ENCODE measurements around the gene ACTR3C. TPM values are rescaled to one million over a fixed set of nuclear protein-coding genes. Genes with fewer than 3 reads are reported as not detected.

Gene ACTR3C
- total and polyA plus RNA-seq, 4 donors, result 6.8 to 34.2 (median 10.5) TPM

DNA sequence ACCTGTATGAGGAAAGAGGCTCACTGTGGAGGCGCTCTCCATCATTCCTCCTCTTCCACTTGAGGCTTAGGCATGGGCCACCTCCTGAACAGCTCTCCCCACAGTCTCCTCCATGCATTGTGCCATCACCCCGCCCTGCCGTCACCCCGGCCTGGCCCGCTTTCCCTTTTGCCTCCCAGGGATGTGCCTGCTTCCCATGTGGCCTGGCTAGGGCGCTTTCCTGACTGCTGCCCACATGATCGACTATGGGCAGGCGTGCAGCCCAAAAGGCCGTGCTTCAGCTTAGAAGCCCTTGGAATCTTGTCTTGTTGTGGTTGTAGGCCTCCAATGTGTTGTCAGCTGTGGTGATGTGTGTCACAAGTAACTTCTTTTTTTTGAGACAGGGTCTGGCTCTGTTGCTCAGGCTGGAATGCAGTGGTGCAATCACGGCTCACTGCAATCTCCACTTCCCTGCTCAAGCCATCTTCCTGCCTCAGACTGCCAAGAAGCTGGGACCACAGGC lies 1.8 kb upstream of the ACTR3C start:
- Histone ChIP-seq H3K9ac (ENCODE audit: insufficient read depth in 1 of 2, low read length in 2 of 2) (no peak overlapping the region), H3K9me3 (ENCODE audit: control insufficient read depth in 4 of 4, insufficient read depth in 3 of 4, low read length in 3 of 4) (no peaks in the 10 kb centered on the region), H3K36me3 (ENCODE audit: control insufficient read depth in 4 of 4, insufficient read depth in 4 of 4, low read length in 4 of 4) (peaks cover 0 to 18% (median 5%) of the 10 kb centered on the region in 4 donors), H3K4me3 (no peak overlapping the region), H3K4me1 (ENCODE audit: control insufficient read depth in 5 of 5, insufficient read depth in 5 of 5, low read length in 5 of 5) (peaks cover 0 to 36% (median 14%) of the 10 kb centered on the region in 5 donors), H3K27me3 (ENCODE audit: control insufficient read depth in 3 of 3, insufficient read depth in 3 of 3, low read length in 2 of 3) (no peaks in the 10 kb centered on the region), H3K27ac (ENCODE audit: low read depth in 1 of 2, low read length in 1 of 2) (peak overlapping the region in 1 of 2 donors; percentile 86)
- DNase-seq (peak; percentile 83 to 91 (median 84)), ATAC-seq (ENCODE audit: insufficient read depth, low FRiP score) (peak; percentile 4)
- TF ChIP-seq, protein P1, sequence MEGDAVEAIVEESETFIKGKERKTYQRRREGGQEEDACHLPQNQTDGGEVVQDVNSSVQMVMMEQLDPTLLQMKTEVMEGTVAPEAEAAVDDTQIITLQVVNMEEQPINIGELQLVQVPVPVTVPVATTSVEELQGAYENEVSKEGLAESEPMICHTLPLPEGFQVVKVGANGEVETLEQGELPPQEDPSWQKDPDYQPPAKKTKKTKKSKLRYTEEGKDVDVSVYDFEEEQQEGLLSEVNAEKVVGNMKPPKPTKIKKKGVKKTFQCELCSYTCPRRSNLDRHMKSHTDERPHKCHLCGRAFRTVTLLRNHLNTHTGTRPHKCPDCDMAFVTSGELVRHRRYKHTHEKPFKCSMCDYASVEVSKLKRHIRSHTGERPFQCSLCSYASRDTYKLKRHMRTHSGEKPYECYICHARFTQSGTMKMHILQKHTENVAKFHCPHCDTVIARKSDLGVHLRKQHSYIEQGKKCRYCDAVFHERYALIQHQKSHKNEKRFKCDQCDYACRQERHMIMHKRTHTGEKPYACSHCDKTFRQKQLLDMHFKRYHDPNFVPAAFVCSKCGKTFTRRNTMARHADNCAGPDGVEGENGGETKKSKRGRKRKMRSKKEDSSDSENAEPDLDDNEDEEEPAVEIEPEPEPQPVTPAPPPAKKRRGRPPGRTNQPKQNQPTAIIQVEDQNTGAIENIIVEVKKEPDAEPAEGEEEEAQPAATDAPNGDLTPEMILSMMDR (IDR thresholded peaks at IDR 0.05; ENCODE audit: control extremely low read depth, extremely low read depth), result no peak
- 44 to 78% methylated on average over 10 of the region's 10 CpGs for WGBS, 2 donors

DNA sequence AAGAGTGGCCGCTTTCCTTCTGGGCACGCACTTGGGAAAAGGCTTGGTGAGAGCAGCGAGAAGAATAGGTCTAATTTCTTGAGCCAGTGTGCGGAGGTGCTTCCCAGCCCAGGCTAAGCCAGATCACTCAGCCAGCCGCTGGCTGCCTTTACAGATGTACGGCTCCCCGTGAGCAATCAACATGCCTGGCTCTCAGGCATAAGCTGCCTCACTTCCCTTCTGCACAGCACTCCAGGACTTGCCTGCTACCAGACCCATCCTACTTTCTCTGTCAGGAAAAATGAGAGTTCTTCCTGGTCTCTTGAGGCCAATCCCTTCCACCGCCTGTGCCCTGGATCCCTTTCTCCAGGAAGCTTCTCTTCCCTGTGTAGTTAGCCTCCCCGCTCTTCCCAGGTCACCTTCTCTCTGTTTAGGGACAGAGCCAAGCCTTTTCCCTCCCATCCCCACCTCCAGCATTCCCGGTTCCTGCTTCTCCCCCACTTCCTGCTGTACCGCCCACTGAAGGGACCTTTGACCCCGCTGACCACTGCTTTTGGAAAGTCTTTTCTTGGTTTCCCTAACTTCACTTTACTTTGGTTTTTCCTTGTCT lies 1.1 kb upstream of the ACTR3C start:
- 60 to 66% methylated on average over 12 of the region's 12 CpGs for WGBS, 2 donors
- Histone ChIP-seq H3K4me3 (no peak overlapping the region), H3K27ac (ENCODE audit: low read depth in 1 of 2, low read length in 1 of 2) (peak overlapping the region in 1 of 2 donors; percentile 86), H3K9me3 (ENCODE audit: control insufficient read depth in 4 of 4, insufficient read depth in 3 of 4, low read length in 3 of 4) (no peaks in the 10 kb centered on the region), H3K4me1 (ENCODE audit: control insufficient read depth in 5 of 5, insufficient read depth in 5 of 5, low read length in 5 of 5) (peaks cover 0 to 36% (median 14%) of the 10 kb centered on the region in 5 donors), H3K36me3 (ENCODE audit: control insufficient read depth in 4 of 4, insufficient read depth in 4 of 4, low read length in 4 of 4) (peaks cover 0 to 13% (median 5%) of the 10 kb centered on the region in 4 donors), H3K27me3 (ENCODE audit: control insufficient read depth in 3 of 3, insufficient read depth in 3 of 3, low read length in 2 of 3) (no peaks in the 10 kb centered on the region), H3K9ac (ENCODE audit: insufficient read depth in 1 of 2, low read length in 2 of 2) (peak overlapping the region in 1 of 2 donors; percentile 42)
- no peak for ATAC-seq (ENCODE audit: insufficient read depth, low FRiP score)
- TF ChIP-seq, protein P1 (IDR thresholded peaks at IDR 0.05; ENCODE audit: control extremely low read depth, extremely low read depth), result no peak
- DNase-seq, result peak in 2 of 3 donors; percentile 36 to 41

DNA sequence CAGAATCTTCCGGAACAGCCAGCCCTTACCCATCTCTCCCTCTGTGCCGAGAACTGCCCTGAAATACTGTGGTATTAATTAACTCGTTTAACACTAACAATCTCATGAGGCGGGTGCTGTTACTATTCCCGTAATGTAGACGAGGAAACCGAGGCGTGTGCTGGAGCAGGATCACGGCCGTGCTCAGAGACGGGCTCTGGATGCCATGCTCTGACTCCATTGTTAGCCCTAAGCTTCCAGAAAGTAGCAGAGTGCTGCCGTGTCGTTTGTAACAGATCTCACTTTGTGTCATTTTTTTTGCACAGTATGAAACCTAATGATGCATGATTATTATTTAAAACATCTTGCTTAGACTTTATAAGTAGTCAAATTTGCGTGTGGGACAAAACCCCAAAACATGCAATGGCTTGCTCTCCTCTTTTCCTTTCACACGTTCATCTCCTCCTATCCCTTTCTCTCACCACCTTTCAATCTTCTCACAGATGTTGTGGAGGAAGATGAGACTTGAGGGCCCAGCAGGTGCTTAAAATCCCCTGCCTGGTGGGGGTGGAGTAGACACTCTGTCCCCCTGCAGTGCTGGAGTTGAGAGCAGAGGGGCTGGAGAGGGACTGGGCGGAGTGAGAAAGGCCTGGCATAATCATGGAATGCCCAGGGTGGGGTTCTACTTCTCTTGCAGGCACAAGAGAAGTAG lies 482 bp upstream of the ACTR3C start:
- Histone ChIP-seq H3K27me3 (ENCODE audit: control insufficient read depth in 3 of 3, insufficient read depth in 3 of 3, low read length in 2 of 3) (no peaks in the 10 kb centered on the region), H3K4me3 (peak overlapping the region; percentile 56), H3K9me3 (ENCODE audit: control insufficient read depth in 4 of 4, insufficient read depth in 3 of 4, low read length in 3 of 4) (no peaks in the 10 kb centered on the region), H3K9ac (ENCODE audit: insufficient read depth in 1 of 2, low read length in 2 of 2) (peak overlapping the region; percentile 65 to 68), H3K27ac (ENCODE audit: low read depth in 1 of 2, low read length in 1 of 2) (peak overlapping the region in 1 of 2 donors; percentile 86), H3K36me3 (ENCODE audit: control insufficient read depth in 4 of 4, insufficient read depth in 4 of 4, low read length in 4 of 4) (peaks cover 0 to 11% (median 5%) of the 10 kb centered on the region in 4 donors), H3K4me1 (ENCODE audit: control insufficient read depth in 5 of 5, insufficient read depth in 5 of 5, low read length in 5 of 5) (peaks cover 0 to 36% (median 14%) of the 10 kb centered on the region in 5 donors)
- ATAC-seq (ENCODE audit: insufficient read depth, low FRiP score), result peak; percentile 8
- TF ChIP-seq, protein P1 (IDR thresholded peaks at IDR 0.05; ENCODE audit: control extremely low read depth, extremely low read depth), result no peak
- 17 to 18% methylated on average over 16 of the region's 16 CpGs for WGBS, 2 donors
- peak; percentile 28 to 60 (median 42) for DNase-seq
